ENCODE measurements around the gene MPHOSPH9. TPM values are rescaled to one million over a fixed set of nuclear protein-coding genes. Genes with fewer than 3 reads are reported as not detected.
"Not testable (repeated sequence)": the region's sequence is repeated elsewhere in the genome, so short reads cannot be mapped to it uniquely, and the experiment has no call there.

MPHOSPH9 gene
- total RNA-seq, 4 donors from 2014 or later, result 11.5 to 26.8 (median 14.7) TPM

DNA sequence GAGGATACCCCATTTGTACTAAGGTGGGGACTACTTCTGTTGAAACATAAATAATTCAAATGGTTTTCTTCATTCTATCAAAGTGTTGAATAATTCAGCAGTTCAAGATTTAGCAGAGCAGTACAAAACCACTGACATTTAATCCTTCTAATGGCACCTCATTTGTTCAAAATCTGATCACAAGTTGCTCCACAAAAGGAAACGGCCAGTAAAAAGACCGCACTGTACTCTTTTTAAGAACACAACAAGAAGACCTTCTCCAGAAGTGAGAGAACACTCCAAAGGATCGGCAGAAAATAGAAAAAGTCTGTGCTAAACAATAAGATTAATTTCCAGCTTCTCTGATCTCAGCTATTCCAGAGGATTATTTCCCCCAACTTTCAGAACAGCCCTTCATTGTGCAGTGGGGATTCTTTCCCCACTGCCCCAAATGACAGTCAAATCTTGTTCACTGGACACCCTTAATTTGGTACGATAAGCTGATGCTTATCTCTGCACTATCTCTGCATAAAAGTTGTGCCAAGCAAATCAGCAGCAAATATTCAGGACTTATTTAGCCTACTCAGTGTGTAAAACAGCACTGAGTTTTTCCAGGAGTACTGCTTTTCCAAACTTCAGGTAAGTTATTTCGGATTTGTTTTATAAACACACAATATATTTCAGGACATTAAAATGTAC, 5.2 kb downstream of the MPHOSPH9 start:
- 55 to 56% methylated on average over 3 to 5 of the region's 5 CpGs for WGBS, 2 donors (ENCODE audit: low coverage in 1 of 2)
- TF ChIP-seq POLR2A (IDR thresholded peaks at IDR 0.05) (no peak), EP300 (IDR thresholded peaks at IDR 0.05) (no peak), POLR2AphosphoS5 (IDR thresholded peaks at IDR 0.05) (no peak)
- TF ChIP-seq, protein P1, sequence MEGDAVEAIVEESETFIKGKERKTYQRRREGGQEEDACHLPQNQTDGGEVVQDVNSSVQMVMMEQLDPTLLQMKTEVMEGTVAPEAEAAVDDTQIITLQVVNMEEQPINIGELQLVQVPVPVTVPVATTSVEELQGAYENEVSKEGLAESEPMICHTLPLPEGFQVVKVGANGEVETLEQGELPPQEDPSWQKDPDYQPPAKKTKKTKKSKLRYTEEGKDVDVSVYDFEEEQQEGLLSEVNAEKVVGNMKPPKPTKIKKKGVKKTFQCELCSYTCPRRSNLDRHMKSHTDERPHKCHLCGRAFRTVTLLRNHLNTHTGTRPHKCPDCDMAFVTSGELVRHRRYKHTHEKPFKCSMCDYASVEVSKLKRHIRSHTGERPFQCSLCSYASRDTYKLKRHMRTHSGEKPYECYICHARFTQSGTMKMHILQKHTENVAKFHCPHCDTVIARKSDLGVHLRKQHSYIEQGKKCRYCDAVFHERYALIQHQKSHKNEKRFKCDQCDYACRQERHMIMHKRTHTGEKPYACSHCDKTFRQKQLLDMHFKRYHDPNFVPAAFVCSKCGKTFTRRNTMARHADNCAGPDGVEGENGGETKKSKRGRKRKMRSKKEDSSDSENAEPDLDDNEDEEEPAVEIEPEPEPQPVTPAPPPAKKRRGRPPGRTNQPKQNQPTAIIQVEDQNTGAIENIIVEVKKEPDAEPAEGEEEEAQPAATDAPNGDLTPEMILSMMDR (IDR thresholded peaks at IDR 0.05), result no peak

DNA sequence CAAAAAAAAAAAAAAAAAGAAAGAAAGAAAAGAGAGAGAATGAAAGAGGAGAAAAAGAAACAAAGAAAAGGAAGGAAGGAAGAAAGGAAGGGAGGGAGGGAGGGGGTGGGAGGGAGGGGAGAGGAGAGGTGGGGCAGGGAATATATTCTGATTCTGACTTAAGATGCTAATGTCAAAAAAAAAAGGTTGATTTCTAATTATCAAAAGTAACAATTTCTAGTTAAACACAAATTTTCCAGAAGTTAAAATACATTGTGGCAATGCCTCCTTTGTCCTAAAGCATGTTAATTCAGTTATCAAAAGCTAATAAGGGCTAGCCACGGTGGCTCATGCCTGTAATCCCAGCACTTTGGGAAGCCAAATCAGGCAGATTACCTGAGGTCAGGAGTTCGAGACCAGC, 7.5 kb downstream of the MPHOSPH9 start:
- ATAC-seq, result no peak
- TF ChIP-seq POLR2AphosphoS5 (IDR thresholded peaks at IDR 0.05), result no peak
- no peak for TF ChIP-seq EP300 (IDR thresholded peaks at IDR 0.05)
- TF ChIP-seq, protein P1 (IDR thresholded peaks at IDR 0.05), result no peak
- no peak for TF ChIP-seq POLR2A (IDR thresholded peaks at IDR 0.05)
- 75 to 95% methylated on average over 2 of the region's 2 CpGs for WGBS, 2 donors (ENCODE audit: low coverage in 1 of 2)

More for the DNA sequence above, 5.2 kb downstream of the MPHOSPH9 start:
- Histone ChIP-seq H3K27me3 (no peaks in the 10 kb centered on the region), H3K9me3 (no peaks in the 10 kb centered on the region), H3K36me3 (peaks cover 0 to under 1% of the 10 kb centered on the region in 2 donors), H3K27ac (no peak overlapping the region), H3K4me3 (no peak overlapping the region), H3K4me1 (peaks cover 0 to 15% (median 4%) of the 10 kb centered on the region in 3 donors)
- no peak for ATAC-seq

DNA sequence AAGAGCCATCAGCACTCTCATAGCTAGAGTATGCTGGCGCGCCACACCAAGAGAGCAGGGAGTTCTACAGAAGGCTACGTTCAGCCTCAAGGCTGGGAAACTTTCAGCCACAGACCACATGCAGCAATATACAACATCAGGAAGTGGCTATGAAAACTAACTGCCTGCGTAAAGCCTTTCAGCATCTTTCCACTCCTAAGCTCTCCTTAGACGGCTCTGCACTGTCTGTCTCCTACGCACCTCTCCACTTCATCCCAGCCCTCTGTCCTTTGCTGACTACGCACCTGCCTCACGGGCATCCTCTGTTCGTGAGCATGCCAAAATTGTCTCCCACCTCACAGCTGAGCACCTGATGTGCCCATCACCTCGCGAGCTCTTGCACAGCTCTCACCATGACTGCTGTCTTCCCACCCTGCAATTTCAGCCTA, 9.7 kb downstream of the MPHOSPH9 start:
- ATAC-seq, result no peak
- Histone ChIP-seq H3K27ac (no peak overlapping the region), H3K27me3 (no peaks in the 10 kb centered on the region), H3K4me1 (no peaks in the 10 kb centered on the region), H3K36me3 (peaks cover 0 to 42% of the 10 kb centered on the region in 2 donors), H3K4me3 (no peak overlapping the region), H3K9me3 (no peaks in the 10 kb centered on the region)
- 91 to 98% methylated on average over 5 to 11 of the region's 11 CpGs for WGBS, 2 donors (ENCODE audit: low coverage in 1 of 2)
- TF ChIP-seq, protein P1 (IDR thresholded peaks at IDR 0.05), result no peak
- TF ChIP-seq EP300 (IDR thresholded peaks at IDR 0.05) (no peak), POLR2A (IDR thresholded peaks at IDR 0.05) (no peak), POLR2AphosphoS5 (IDR thresholded peaks at IDR 0.05) (no peak)

More for the DNA sequence above, 7.5 kb downstream of the MPHOSPH9 start:
- Histone ChIP-seq H3K9me3 (no peaks in the 10 kb centered on the region), H3K27ac (no peak overlapping the region), H3K4me3 (no peak overlapping the region), H3K4me1 (no peaks in the 10 kb centered on the region), H3K36me3 (peaks cover 0 to 24% of the 10 kb centered on the region in 2 donors), H3K27me3 (no peaks in the 10 kb centered on the region)

DNA sequence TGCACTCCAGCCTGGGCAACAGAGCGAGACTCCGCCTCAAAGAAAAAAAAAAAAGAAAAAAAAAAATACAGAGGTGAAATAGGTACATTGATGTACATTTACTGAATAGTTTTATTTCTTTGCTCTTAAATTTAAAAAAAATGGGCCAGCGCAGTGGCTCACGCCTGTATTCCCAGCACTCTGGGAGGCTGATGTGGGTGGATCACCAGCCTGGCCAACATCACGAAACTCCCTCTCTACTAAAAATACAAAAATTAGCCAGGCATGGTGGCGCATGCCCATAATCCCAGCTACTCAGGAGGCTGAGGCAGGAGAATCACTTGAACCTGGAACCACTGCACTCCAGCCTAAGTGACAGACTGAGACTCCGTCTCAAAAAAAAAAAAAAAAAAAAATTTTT, 25.1 kb downstream of the MPHOSPH9 start:
- H3K36me3 ChIP-seq, result peaks cover 0 to 83% of the 10 kb centered on the region in 2 donors
- H3K4me1 ChIP-seq, H3K9me3 ChIP-seq, H3K4me3 ChIP-seq, H3K27ac ChIP-seq, H3K27me3 ChIP-seq, ATAC-seq: not testable (repeated sequence)
- 91 to 97% methylated on average over 4 to 5 of the region's 7 CpGs for WGBS, 2 donors (ENCODE audit: low coverage in 1 of 2)

DNA sequence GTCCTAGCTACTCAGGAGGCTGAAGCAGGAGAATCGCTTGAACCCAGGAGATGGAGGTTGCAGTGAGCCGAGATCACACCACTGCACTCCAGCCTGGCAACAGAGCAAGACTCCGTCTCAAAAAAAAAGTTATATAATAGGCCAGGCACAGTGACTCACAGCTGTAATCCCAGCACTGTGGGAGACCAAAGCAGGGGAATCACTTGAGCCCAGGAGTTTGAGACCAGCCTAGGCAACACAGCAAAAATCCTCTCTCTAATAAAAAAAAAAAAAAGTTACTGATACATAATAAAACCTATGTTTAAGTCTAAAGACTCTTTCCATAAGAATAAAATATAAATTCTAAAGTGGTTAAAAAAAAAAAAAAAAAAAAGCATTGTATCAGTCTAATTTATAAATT, 26.1 kb downstream of the MPHOSPH9 start:
- peaks cover 3 to 87% of the 10 kb centered on the region in 2 donors for H3K36me3 ChIP-seq
- not testable (repeated sequence) for H3K27ac ChIP-seq, H3K4me3 ChIP-seq, H3K9me3 ChIP-seq, H3K27me3 ChIP-seq, ATAC-seq, H3K4me1 ChIP-seq
- WGBS, 2 donors (ENCODE audit: low coverage in 1 of 2), result 46 to 80% methylated on average over 1 to 3 of the region's 3 CpGs

DNA sequence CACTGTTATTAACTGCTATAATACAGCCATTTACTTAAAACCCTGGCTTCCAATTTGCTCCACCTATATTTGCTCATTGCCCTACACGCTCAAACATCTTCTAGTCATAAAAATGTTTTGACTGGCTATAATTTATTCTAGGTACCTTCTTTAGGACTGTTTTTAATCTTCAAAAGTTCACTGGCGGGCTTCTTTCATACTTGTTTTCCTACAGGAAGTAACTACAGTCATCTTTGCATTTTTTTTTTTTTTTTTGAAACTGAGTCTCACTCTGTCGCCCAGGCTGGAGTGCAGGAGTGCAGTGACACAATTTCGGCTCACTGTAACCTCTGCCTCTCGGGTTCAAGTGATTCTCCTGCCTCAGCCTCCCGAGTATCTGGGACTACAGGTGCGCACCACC, 32.5 kb downstream of the MPHOSPH9 start:
- 87 to 89% methylated on average over 7 of the region's 7 CpGs for WGBS, 2 donors (ENCODE audit: low coverage in 1 of 2)
- Histone ChIP-seq H3K36me3 (peaks cover 3 to 61% of the 10 kb centered on the region in 2 donors), H3K27ac (no peak overlapping the region), H3K9me3 (no peaks in the 10 kb centered on the region), H3K4me1 (no peaks in the 10 kb centered on the region), H3K27me3 (no peaks in the 10 kb centered on the region), H3K4me3 (no peak overlapping the region)
- ATAC-seq, result no peak
- TF ChIP-seq POLR2A (IDR thresholded peaks at IDR 0.05) (no peak), EP300 (IDR thresholded peaks at IDR 0.05) (no peak), POLR2AphosphoS5 (IDR thresholded peaks at IDR 0.05) (no peak)
- TF ChIP-seq, protein P1 (IDR thresholded peaks at IDR 0.05), result no peak

Measured in gastroesophageal sphincter (tissue), 4 donors.